HG03565 (cell line): ENCODE data around the gene UMOD.

Experiments
- ATAC-seq: cut with Tn5 transposase; IDR thresholded peaks from one replicate; pipeline ENCODE4 v1.9.1; 2021; ENCODE audit warnings: mild to moderate bottlenecking, moderate library complexity; ENCODE audit not compliant: unreplicated experiment

UMOD gene

DNA sequence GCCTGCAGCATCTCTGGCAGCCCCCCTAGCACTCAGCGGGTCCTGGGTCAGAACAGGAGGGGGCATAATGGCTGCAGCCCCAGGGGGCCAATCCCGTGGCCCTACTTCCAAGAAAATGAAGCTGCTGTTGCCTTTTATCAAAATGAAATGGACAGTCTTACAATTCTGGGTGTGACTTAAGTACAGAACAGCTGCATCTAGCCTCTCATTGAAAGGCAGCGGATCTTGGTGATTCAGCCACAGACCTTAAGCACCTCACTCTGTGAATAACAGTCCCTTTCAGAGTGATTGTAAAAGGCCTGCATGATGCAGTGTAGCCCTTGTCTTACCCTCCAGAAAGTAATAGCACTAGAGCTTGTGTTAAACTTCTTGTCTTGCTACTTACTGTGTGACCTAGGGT is 11.5 kb upstream of the UMOD start:
- no peak for ATAC-seq

DNA sequence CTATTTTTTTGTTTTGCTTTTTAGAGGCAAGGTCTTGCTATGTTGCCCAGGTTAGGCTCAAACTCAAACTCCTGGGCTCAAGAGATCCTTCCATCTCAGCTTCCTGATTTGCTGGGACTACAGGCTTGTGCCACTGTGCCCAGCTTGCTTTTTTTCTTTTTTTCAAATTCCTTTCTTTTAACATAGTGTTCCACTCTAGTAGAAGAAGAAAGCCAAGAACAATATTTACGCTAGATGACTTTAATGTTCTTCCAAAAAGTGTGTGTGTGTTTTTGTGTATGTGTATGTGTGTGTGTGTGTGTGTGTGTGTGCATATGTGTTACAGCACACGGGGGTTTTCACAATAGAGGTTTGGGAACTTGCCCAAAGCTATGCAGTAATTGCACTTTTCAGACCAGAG is 10.7 kb upstream of the UMOD start:
- ATAC-seq = no peak

GRCh38 chr16:20359997-20360396 is 7.5 kb upstream of the UMOD start:
- no peak for ATAC-seq

- ATAC-seq = no peak
Measured at GRCh38 chr16:20355114-20355782, 2.7 kb upstream of the UMOD start.

DNA sequence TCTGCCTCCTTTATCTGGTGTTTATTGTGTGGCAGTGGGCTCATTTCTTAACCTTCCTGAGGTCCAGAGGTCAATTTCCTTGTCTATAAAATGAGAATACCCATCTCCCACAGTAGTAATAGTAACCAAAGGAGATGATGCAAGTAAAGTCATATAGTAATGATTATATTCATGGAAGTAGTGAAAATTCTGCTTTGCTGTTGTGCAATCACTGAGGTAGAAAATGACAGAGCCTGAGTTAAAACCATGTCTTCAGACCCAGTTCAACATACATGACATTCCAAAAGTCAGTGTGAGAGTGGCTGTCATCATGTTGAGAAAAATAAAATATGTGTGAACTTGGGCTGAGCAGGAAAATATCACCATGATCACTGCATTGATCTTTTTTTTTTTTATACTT is 864 bp upstream of the UMOD start:
- ATAC-seq = no peak

GRCh38 chr16:20349615-20350014 is 2.9 kb downstream of the UMOD start:
- ATAC-seq = no peak

DNA sequence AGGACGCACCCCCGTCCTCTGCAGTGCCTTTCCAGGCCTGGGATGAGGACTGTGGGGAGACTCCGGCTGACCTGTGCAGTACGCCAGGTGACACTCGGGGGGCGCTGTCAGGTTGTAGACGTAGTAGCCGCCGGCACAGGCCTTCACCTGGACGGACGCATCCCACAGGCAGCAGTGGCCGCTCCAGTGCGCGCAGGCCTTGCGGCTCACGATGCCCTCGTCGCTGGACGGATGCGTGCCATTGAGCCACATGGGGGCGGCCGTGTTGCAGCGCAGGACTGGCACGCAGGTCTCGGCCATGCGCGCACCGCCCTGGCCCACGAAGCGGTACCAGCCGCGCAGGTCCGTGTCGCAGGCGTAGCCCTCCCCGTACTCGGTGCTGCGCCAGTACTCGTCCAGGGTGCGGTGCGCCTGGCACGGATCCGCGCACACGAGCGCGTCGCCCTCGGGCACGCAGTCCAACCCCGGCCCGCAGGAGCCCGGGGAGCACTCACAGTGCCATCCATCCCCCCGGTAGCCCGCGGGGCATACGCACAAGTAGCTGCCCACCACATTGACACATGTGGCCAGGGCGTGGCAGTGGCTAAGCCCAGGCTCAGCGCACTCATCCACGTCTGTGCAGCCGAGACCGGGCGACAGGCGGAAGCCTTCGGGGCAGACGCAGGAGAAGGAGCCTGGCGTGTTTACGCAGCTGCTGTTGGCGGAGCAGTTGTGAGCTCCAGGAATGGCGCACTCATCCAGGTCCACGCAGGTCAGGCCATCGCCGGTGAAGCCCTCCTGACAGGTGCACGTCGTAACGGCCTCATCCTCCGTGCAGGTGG is 3.9 kb downstream of the UMOD start:
- ATAC-seq = no peak

- ATAC-seq = no peak
Measured at GRCh38 chr16:20347666-20348364, 4.7 kb downstream of the UMOD start.

DNA sequence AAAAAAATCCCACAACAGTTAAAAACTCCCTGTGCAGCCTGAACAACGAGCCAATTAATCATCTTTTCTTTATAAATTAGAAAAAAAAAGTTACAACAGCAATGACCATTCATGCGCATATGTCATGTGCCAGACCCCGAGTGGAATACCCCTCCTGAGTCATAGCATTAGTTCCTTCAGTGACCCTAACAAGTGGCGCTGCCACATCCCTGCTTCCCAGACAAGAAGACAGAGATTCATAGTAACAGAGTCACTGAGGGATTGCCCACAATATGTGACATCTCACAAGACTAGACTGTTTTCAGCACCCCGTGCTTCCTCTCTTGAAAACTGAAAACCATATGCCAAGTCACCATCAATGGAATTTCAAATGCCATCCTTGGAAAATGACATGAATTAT is 7.9 kb downstream of the UMOD start:
- no peak for ATAC-seq

- ATAC-seq = no peak
Measured at GRCh38 chr16:20339744-20340143, 12.8 kb downstream of the UMOD start.

GRCh38 chr16:20336955-20337354 is 15.6 kb downstream of the UMOD start:
- ATAC-seq = no peak

DNA sequence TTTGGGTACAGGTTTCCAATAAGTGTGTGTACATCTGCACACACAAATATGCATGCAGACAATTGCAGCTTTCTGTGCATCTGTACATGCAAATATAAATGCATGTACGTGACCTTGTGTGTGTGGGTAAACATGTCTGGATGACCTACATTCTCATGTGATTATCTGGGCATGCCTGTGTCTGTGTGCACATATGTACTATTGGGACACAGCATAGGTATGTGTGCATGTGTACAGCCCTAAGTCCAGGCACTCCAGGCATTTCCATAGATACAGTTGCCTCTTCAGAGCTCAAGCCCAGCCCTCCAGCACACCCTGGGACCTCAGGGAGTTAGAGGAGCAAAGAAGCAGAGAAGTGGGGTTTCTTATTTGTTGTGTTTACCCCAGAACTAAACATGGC is 18.1 kb downstream of the UMOD start:
- ATAC-seq = no peak

GRCh38 chr16:20333120-20333519 is 19.4 kb downstream of the UMOD start:
- ATAC-seq = no peak

DNA sequence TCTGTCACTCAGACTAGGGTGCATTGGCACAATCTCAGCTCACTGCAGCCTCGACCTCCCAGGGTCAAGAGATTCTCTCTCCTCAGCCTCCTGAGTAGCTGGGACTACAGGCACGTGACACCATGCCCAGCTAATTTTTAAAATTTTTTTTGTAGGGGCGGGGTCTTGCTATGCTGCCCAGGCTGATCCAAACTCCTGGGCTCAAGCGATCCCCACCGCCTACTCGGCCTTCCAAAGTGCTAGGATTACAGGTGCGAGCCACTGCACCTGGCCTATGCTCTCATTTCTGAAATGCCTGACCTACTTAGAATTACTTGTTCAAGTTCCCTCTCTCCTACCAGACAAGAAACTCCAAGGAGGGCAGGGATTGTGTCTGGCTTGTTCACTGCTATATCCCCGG is 20.1 kb downstream of the UMOD start:
- no peak for ATAC-seq

DNA sequence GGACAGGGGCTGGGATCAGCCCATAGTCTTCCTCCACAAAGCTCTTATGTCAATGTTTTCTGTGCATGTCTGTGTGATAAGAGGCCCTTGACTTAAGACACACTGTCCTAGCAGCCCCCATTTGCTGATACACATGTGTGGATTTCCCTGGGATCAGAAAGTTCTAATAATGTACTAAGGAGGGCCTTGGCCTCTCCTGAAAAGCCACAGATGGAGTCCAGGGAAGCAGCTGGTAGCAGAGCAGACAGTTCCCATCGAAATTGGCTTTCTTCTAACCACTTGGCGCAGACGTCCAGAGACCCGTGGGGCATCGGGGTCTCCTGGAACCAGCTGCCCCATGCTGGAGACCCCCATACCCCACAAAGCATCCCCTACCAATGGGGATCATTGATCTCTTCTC is 20.9 kb downstream of the UMOD start:
- no peak for ATAC-seq

GRCh38 chr16:20329392-20330138 is 22.9 kb downstream of the UMOD start:
- ATAC-seq = no peak

DNA sequence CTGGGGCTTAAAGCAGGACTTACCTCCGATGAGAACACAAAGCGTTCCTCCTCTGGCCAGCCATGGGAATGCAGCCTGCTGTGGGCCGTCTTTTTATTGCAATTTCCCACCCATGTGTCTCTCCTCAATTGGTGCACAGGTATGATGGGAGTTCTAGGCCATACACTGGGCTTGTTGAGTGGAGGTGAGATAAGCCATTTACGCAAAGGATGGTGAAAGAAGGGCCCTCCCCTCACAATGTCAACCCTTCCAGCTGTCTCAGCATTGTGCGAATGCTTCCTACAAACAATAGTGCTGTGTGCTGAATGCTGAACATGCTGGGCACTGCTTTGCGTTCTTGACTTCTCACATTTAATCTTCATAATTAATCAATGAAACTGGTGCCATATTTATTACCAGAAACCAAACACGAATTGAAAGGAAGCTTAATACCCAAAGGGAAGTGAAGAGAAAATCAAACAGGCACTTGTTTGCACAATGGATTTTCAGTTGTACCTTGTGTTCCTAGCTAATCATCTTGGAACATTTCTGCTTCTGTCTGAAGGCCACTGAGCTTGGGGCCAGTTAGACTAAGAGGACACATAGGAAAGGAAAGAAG is 25.0 kb downstream of the UMOD start, which contains the start of gene GP2:
Gene GP2, minus strand, starts transcription at position 70 of the 598 bp plus-strand sequence. CDS start 1,082 bp downstream, outside the sequence.
- no peak for ATAC-seq

GRCh38 chr16:20326321-20326720 is 26.2 kb downstream of the UMOD start:
- no peak for ATAC-seq

GRCh38 chr16:20325005-20325404 is 27.5 kb downstream of the UMOD start:
- ATAC-seq = no peak

- no peak for ATAC-seq
Measured at GRCh38 chr16:20323591-20324117, 28.9 kb downstream of the UMOD start.
